Vagina (tissue), 2 donors: ENCODE results near the gene RALGAPA2. TPM values are rescaled to one million over a fixed set of nuclear protein-coding genes. Genes with fewer than 3 reads are reported as not detected.

Experiments used
- DNase-seq, 2 donors: peaks; one replicate each; pipeline ENCODE4 v3.0.0-alpha.2; 2017; ENCODE audit errors: extremely low spot score in 2 of 2
- H3K27ac ChIP-seq: fragments of 200-600 bp; sonication (generic); one replicate; pipeline ENCODE4 v1.5.1; 2019
- H3K27me3 ChIP-seq: fragments of 200-600 bp; sonication (generic); one replicate; pipeline ENCODE4 v1.5.1; 2019
- H3K36me3 ChIP-seq, 2 donors: fragments of 200-600 bp; sonication (generic); one replicate each; pipeline ENCODE4 v1.5.1; 2017 to 2019
- H3K4me1 ChIP-seq: fragments of 200-600 bp; sonication (generic); one replicate; pipeline ENCODE4 v1.5.1; 2019
- H3K4me3 ChIP-seq, 2 donors: fragments of 200-600 bp; sonication (generic); 1 replicate in 1 of 2; 2 replicates in 1 of 2; pipeline ENCODE4 v1.5.1; 2016 to 2019
- H3K9me3 ChIP-seq: fragments of 200-600 bp; sonication (generic); one replicate; pipeline ENCODE4 v1.5.1; 2019
- CTCF ChIP-seq, 3 experiments: fragments of 450-650 bp in 2 of 3; fragments of 200-600 bp in 1 of 3; sonication (generic) in 1 of 3; IDR thresholded peaks; one replicate each; pipeline ENCODE4 v1.5.1; 2017 to 2019; ENCODE audit warnings: antibody characterized with exemption in 3 of 3, mild to moderate bottlenecking in 2 of 3, moderate library complexity in 2 of 3
- POLR2A ChIP-seq, 2 donors: fragments of 450-650 bp; IDR thresholded peaks; one replicate each; pipeline ENCODE4 v1.6.1; 2017; ENCODE audit warnings: antibody characterized with exemption in 2 of 2, mild to moderate bottlenecking in 2 of 2, moderate library complexity in 2 of 2
- POLR2AphosphoS5 ChIP-seq, 2 donors: sonication (generic); formaldehyde crosslinking; IDR thresholded peaks; one replicate each; pipeline ENCODE4 v1.9.0; 2017; ENCODE audit warnings: antibody characterized with exemption in 2 of 2, mild to moderate bottlenecking in 2 of 2, low read depth in 1 of 2; ENCODE audit not compliant: insufficient read depth in 1 of 2
- intact Hi-C: fragments of 100-400 bp; cut with DNase I; formaldehyde crosslinking; loops from one replicate; pipeline ENCODE4 v1.15.1; 2023
- total RNA-seq: library from RNA; depleted of rRNA; stranded (reverse); fragments of >200 nt; gene quantifications from one replicate; pipeline ENCODE4 v1.2.3, GENCODE V29; 2016

RALGAPA2 gene
- total RNA-seq, 1 donor from 2014 or later, result 31.9 TPM

DNA sequence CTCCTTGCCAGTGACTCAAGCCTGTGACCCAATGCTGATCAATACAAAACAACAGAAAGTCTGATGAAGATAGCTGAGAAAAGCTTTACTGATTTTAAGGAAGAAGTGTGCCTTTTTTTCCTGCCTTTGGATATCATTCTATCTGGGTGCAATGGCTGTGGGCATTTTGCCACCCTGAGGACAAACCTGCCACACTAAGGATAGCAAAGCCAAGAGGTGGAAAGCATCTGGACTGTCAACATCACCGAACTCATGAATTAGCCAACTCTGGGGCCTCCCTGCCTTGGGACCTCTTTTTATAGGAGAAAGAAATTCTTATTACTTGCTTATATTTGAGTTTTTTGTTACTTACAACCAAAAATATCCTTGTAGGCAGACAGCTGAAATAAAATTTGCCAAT lies 19.9 kb downstream of the RALGAPA2 start:
- H3K4me1 ChIP-seq, result peaks cover 9% of the 10 kb centered on the region
- no peak overlapping the region for H3K27ac ChIP-seq
- no peak for TF ChIP-seq POLR2A (IDR thresholded peaks at IDR 0.05)
- TF ChIP-seq POLR2AphosphoS5 (IDR thresholded peaks at IDR 0.05; ENCODE audit: insufficient read depth in 1 of 2, low read depth in 1 of 2), result no peak
- no peak for TF ChIP-seq CTCF (IDR thresholded peaks at IDR 0.05)
- no peak overlapping the region for H3K4me3 ChIP-seq
- no peaks in the 10 kb centered on the region for H3K9me3 ChIP-seq
- DNase-seq, result no peak
- no peaks in the 10 kb centered on the region for H3K36me3 ChIP-seq
- intact Hi-C loops, result no loop called here
- H3K27me3 ChIP-seq, result no peaks in the 10 kb centered on the region

- TF ChIP-seq POLR2AphosphoS5 (IDR thresholded peaks at IDR 0.05; ENCODE audit: insufficient read depth in 1 of 2, low read depth in 1 of 2) (no peak), POLR2A (IDR thresholded peaks at IDR 0.05) (no peak), CTCF (IDR thresholded peaks at IDR 0.05) (no peak)
- H3K36me3 ChIP-seq, result no peaks in the 10 kb centered on the region
- no peak for DNase-seq
Observed at GRCh38 chr20:20691477-20692235, 20.8 kb downstream of the RALGAPA2 start.

GRCh38 chr20:20690676-20691476 lies 21.6 kb downstream of the RALGAPA2 start:
- DNase-seq, result no peak
- no peaks in the 10 kb centered on the region for H3K36me3 ChIP-seq
- no peak overlapping the region for H3K4me3 ChIP-seq
- H3K27me3 ChIP-seq, result no peaks in the 10 kb centered on the region
- intact Hi-C loops, result no loop called here
- TF ChIP-seq POLR2A (IDR thresholded peaks at IDR 0.05) (no peak), POLR2AphosphoS5 (IDR thresholded peaks at IDR 0.05; ENCODE audit: insufficient read depth in 1 of 2, low read depth in 1 of 2) (no peak), CTCF (IDR thresholded peaks at IDR 0.05) (no peak)
- peaks cover 6% of the 10 kb centered on the region for H3K4me1 ChIP-seq
- H3K27ac ChIP-seq, result no peak overlapping the region
- no peaks in the 10 kb centered on the region for H3K9me3 ChIP-seq

More at GRCh38 chr20:20691477-20692235, 20.8 kb downstream of the RALGAPA2 start:
- H3K27me3 ChIP-seq, result no peaks in the 10 kb centered on the region
- no peak overlapping the region for H3K4me3 ChIP-seq
- H3K9me3 ChIP-seq, result no peaks in the 10 kb centered on the region
- H3K27ac ChIP-seq, result no peak overlapping the region
- intact Hi-C loops, result no loop called here
- H3K4me1 ChIP-seq, result peaks cover 6% of the 10 kb centered on the region

GRCh38 chr20:20687319-20687718 lies 25.1 kb downstream of the RALGAPA2 start:
- intact Hi-C loops, result no loop called here
- peaks cover 6% of the 10 kb centered on the region for H3K4me1 ChIP-seq

More at GRCh38 chr20:20687319-20687718, 25.1 kb downstream of the RALGAPA2 start:
- TF ChIP-seq POLR2AphosphoS5 (IDR thresholded peaks at IDR 0.05; ENCODE audit: insufficient read depth in 1 of 2, low read depth in 1 of 2) (no peak), CTCF (IDR thresholded peaks at IDR 0.05) (no peak), POLR2A (IDR thresholded peaks at IDR 0.05) (no peak)
- no peak overlapping the region for H3K27ac ChIP-seq
- no peaks in the 10 kb centered on the region for H3K27me3 ChIP-seq
- no peaks in the 10 kb centered on the region for H3K36me3 ChIP-seq
- H3K9me3 ChIP-seq, result no peaks in the 10 kb centered on the region
- no peak for DNase-seq
- H3K4me3 ChIP-seq, result no peak overlapping the region
